GM21529 (cell line): Measurements from ENCODE around the gene CSMD2.

Source experiments
- ATAC-seq: cut with Tn5 transposase; IDR thresholded peaks from one replicate; pipeline ENCODE4 v1.9.1; 2021; ENCODE audit not compliant: unreplicated experiment

Gene CSMD2

DNA sequence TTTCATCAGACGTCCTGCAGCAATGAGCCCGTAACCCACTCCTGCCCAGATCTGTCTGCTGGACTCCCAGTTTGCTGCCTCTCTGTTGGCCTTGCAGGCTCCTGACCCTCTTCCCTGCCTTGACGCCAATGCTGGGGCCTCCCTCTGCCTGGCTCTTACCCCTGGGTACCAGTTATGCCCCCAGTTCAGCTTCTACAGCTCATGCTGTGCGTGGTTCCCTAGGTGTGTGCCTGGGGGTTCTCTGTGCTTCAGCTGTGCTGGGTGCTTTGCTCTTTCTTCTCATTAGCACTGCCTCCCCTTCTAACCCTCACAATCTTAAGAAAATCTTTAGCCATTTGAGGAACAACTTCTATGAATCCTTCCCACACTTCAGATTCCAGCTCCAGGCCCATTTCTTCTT is 541.2 kb downstream of the CSMD2 start:
- no peak for ATAC-seq

DNA sequence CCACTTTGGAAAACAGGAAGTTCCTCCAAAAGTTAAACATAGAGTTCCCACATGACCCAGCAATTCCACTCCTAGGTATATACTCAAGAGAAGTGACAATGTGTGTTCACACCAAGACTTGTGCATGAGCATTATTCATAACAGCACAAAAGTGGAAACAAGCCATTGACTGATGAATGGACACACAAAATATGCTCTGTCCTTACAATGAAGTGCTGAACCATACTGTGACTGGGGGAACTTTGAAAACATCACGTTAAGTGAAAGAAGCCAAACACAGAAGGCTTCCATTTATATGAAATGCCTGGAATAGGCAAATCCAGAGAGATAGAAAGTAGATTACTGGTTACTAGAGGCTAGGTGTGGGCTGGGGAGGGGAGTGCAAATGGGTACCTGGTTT is 542.3 kb downstream of the CSMD2 start:
- no peak for ATAC-seq

DNA sequence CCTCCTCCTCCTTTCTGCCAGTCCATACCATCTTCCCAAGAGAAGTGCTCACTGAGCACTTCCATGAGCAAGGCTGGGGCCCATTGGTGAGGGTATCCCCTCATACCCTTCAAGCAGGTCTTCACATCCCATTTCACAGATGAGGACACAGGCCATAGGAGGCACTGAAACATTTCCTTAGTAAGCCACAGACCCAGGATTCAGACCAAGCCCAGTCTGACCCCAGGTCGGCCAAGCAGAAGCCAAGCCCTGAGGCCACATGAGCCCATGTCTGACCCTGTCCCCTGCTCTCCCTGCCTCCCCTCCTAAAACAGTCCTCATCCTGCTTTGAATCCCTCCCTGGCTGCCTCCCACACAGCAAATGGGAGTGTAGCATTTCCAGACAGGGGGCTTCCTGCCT is 546.4 kb downstream of the CSMD2 start:
- ATAC-seq: no peak

DNA sequence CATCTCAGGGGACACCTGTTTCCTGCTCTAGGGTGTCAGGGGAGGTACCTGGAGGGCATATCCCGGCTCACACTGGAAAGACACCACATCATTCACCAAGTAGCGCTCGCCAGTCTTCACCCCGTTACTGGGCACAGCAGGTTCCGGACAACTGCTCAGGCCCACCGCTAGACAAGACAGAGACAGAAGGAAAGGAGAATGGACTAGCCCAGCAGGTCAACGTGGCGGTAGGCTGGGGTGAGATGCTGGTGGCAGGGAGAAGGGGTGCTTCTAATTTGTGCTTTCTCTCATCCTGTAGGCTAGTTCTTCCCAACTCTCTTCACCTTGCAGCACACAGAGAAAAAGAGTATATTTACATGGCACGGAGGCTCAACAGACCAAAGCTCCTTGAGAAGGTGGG is 547.6 kb downstream of the CSMD2 start:
- ATAC-seq: no peak

DNA sequence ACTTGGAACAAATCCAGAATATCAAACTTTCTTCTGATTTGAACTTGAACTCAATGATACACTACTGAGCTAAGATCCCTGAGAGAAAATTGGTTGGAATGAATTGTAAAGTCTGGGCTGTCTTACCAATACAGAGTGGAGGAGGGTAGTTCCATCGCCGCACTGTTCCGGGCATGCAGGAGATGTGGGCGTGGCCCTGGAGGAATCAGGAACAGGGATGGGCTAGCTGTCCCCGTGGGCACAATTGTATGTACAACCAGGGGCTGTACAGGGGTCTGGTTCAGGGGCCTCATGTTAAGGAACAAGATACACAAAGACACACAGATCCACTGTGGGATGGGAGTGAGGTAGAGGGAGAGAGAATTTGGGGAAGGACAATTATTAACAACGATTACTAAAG is 548.2 kb downstream of the CSMD2 start:
- ATAC-seq: no peak

DNA sequence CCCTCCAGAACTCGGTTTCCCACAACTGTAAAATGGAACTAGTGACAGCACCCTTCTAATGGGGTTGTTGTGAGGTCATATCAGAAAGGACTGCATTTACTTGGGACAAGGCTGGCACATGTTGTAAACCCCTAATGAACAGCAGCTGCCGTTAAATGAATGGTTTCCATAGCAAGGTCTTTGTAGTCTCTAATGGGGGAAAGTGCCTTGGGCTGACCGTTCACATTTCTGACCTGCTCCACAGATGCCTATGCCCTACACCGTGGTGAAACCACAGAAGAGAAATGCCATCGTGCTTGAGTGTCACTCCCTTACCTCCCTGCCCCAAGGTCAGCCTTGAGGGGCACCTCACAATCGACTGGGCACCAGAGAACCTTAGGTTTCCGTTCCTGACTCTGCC is 549.5 kb downstream of the CSMD2 start:
- no peak for ATAC-seq

DNA sequence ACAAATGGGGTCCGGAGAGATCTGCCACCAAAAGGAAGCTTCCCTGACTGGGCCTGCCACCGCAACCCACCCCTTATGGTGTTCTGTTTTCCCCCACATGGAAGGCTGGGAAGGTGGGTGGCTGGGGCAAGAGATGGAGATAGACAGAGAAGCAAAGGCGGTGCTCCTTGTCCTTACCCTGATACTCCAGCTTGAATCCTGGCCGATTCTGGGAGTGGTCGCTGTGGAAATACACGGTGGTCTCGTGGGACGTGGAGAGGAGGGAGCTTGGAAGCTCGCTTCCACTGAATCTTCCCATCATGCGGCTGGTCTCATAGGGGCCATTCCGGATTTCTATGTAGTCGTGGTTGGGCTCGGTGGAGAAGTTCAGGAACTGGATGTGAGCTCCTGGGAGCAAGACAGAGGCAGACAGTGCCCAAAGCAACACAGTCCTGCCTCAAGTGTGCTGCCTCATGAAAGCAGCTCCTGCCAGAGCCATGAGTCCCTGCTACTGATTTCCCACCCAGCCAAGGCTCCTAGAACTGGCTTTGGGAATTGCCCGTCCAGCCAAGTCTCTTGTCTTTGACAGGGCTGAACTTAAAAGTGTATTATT is 554.1 kb downstream of the CSMD2 start:
- ATAC-seq: no peak

DNA sequence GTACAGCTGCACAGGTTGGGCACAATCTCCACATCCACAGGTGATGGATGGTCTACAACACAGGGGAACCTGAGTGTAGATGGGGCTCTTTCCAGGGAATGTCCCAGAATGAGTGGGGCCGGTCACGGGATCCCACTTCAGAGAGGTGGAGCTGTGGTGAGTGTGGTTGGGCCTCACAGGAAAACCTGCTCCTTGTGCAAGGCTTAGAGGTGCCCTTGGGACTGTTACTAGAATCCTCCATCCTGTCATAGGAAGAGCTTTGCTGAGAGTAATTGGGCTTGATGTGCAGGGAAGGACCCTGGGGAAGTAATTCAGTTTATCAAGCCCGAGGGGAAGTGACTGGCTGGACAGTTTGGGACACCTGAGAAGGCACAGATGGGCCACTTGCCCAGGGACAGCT is 554.6 kb downstream of the CSMD2 start:
- ATAC-seq: no peak

DNA sequence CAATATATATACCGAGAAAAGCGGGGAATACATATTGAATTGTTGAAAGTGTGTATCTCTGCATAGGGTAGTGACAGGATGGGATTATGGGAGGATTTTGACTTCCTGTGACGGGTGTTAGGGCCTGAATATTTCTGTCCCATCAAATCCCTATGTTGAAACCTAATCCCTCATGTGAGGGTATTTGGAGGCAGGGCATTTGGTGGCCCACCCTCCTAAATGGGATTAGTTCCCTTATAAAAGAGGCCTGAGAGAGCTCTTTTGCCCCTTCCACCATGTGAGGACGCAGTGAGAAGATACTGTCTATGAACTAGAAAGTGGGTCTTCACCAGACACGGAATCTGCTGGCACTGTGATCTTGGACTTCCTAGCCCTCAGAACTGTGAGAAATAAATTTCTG is 555.3 kb downstream of the CSMD2 start:
- no peak for ATAC-seq

DNA sequence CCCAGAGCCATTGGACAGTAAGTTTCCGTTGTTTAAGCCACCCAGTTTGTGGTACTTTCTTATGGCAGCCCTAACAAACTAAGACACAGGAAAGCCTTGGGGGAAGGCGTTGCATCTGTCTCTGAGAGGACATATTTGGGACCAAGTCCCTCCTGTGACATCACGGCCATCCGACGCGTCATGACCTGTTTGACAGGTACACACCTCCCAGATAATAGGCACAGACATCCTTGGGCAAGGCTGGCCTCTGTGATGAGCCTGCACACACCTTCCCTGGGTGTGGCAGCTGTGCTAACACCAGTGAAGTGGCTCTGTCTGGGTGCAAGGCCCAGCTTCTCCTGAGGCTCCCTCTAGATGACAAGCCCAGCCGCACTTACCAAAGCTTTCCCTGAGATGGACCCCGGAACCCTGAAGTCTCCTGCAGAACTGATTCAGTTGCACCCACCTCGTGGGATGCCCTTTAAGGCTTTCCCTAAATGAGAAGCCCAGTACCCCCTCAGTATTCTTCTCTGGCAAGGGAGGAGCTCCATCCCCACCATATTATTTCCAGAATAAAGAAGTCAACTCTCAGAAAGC is 556.1 kb downstream of the CSMD2 start:
- no peak for ATAC-seq

DNA sequence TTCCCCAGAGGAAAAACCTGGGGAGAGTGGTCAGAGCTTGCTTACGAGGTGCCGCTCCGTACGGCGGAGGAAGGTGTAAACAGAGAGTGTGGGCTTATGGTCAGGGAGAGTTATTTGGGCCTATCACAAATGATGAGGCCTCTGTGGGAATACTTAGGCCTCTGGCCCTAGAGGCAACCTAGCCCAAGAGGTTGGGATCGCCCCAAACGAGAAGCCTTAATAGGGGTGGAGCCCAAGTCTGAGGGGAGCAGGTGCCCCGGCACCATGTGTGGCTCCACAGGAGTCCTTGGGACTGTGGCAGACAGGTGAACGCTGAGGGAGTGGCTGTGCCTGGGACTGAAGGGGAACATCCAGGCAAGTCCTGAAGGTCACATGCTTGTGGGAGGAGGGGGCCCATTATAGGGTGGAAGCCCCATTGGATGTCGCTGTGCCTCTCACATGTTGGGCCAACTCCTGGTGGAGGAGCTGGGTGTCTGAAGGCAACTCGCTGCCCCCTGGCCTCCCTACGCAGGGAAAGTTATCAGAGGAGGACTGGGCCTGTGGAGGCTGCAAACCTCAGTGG is 557.5 kb downstream of the CSMD2 start:
- ATAC-seq: no peak

DNA sequence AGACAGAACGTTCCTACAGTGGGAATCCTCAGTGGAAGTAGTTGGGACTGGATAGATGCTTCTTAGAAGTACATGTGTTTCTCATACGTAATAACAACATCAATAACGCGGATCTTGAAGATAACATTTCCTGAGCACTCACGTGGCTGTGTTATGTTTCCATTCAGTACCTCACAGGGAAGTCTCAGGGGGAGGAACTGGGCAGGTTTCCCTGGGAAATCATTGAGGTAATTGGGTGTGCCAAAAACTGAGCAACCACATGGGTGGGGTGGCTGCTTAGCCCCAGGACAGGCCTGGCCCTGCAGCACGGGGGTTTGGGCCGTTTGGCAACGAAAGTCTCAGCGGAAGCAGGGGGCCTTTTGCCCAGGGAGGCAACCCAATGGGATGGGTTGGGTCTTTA is 558.8 kb downstream of the CSMD2 start:
- no peak for ATAC-seq

DNA sequence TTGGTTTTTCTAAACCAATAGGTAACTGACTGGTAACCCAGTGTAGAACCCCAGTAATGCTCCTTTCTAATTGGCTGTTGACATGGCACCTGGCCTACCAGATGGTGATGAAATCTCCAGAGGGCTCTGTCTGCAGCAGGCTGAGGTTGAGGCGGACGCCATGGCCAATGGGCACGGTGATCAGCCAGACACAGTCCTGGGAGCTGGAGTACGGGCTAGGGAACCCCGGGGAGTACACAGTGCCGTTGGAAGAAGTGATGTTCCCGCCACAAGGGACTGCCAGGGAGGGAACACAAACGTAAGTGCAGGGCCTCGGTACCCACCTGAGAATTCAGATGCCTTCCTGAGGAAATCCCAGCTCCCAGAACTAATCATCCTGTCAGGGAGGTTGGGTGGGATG is 562.8 kb downstream of the CSMD2 start:
- no peak for ATAC-seq

DNA sequence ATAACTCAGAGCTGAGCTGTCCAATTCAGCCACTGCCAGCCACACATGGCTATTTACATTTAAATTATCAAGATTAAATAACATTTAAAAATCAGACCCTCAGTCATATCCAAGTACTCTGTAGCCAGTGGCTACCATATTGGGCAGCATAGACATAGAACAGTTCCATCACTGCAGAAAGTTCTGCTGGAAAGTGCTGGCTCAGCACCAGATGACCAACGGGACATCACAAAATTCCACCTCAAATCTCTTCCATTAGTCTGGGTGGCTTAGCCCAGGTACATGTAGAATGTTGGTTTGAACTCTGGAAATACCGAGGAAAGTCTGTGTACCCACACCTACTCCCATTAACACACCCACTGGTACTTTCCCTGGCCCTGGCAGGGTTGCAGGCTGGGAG is 563.3 kb downstream of the CSMD2 start:
- no peak for ATAC-seq

DNA sequence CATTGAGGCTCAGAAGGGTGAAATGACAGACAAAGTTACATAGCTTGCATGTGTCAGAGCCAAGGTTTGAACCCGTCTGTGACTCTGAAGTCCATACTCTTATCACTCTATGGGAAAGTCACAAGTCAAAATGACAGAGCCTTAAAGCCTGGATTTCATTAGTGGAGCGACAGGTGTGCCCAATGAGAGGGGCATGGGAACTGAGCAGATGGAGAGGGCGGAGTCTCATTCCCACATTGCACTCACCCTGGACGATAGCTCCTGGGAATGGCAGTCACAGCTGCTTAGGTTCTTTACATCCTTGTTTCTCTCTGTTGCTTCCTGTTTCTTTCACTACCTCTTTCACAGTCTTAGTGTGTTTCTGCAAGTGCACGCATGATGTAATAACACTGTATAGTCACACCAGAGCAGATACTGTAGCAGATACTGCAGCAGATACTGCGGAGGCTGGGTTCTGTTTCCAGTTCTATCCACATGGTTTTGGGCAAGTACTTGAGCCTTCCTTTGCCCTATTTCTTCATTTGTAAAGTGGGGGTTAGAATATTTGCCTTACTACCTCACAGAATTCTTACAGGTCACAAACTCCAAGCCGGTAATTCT is 565.4 kb downstream of the CSMD2 start:
- no peak for ATAC-seq

DNA sequence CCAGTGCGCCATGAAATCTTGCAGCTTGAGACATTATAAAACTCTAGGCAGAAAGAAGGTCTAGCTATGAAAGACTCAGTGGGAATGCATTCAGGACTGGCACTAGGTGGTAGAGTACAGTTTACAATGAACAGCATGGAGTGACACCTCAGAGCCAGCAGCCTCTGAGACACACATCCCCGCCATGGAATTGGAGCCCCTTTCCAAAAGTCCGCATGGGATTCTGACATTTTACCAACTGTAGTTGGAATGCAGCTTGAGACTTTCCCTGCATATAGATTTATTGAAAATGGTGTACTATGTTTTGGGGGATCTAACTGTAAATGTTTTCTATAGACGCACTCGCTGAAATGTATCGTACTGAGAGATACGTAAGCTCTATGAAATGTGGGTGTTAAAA is 576.3 kb downstream of the CSMD2 start:
- no peak for ATAC-seq

DNA sequence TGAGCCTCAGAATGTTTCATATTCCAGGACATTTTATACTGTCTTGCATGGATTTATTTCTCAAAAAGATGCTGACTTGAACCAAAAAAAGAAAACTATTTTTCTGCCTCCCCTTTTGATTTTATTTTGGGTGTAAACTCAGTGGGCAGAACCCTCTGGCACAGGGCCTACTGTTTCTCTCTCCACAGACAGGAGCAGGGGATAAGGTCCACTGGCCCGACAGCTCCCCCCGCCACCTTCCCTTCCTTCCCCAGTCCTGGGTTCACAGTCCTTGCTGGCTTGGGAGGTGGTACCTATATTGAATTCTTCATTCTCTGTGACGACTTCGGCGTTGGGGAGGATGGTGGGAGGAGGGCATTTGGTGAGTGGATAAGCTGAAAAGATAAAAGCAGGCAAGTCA is 578.2 kb downstream of the CSMD2 start:
- no peak for ATAC-seq

DNA sequence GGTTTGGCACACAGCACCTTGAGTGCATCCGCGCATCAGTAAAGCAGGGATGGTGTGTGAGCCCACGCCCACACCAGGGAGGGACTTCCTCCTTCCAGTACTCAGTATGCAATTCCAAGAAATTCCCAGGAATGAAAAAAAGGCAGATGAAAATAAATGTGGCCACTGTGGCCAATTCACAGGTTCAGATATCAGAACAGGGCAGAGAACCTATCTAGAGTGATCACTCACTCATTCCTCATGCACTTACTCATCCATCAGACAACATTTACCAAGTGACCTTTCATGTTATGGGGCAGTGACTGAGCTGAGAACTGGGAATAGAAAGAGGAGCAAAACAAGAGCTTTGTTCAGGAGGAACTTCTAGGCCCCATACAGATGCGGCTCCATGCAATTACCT is 578.9 kb downstream of the CSMD2 start:
- ATAC-seq: no peak

DNA sequence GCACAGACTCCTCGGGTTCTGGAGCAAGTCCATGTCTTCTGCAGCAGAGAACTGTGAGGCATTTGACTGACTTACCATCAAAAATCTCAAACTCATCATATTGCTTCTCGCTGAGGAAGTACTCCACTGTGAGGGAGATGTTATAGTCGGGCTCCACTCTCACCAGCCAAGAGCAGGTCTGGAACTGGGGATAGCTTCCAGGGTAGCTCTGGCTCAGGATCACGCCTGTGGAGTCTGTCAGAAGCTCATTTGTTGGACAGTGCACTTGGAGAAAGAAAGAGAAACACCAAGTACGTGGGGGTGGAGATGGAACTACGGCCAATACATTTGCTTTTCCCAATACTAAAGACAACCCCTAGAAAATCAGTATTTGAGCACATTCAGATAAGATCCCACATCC is 581.5 kb downstream of the CSMD2 start:
- no peak for ATAC-seq

DNA sequence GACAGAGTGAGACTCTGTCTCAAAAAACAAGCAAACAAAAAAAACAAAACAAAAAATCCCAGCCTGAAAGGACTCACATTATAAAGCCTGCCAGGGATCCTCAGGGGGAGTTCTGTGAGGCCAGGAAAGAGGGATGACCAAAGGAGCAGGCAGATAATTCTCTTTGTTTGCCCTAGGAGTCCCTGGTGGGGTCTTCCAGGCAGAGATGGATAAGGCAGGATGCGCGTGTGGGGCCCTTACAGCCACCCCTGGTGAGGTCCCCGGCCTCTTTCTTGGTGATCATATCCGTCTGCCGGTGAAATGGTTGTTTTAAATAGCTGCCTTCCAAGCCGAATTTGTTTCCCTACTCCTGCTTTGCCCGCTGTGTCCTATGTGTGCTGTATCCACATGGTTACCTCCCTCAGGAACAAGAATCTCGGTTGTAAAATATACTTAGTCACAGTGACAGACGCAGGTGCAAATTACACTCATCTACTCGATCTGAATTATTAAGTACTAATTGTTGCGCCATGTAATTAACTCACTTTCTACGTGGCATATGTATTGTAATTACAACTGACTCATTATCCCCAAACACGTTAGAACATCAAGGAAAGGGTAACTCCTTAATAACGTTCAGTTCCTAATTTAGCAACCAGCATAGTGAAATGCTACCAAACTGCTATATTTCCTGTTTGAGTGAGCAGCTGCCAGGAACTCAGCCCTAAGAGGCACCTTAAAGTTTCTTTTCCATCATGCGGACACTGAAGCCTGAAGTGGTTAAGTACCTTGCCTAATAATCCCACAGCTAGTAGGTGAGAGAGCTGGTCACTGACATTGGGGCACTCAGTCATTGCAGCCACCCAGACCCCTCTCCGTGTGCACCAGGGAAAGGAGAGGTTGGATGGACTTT is 586.2 kb downstream of the CSMD2 start:
- ATAC-seq: no peak

DNA sequence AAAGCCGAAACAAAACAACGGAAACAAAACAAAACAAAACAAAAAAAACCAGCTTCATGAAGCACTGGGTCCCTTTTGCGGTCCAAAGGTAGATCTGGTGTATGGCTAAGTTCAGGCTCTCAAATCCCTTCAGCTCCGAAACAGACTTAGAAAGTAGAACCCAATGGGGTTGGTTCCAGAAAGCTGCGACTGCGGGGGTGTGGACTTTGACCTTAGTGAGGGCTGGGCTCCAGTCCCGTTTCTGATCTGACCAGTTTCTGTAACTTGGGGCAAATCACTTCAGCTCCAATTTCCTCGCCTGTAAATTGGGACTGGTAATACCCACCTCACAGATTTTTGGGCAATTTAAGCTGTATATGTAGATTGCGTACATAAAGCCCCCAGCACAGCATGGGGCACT is 587.4 kb downstream of the CSMD2 start:
- ATAC-seq: no peak
